AG20443 (cell line): ENCODE results near the gene RASGRP4.
A peak's percentile ranks its signal among the peaks of the same experiment; 100 is the strongest.
"Not testable (repeated sequence)": the region's sequence is repeated elsewhere in the genome, so short reads cannot be mapped to it uniquely, and the experiment has no call there.

Source experiments
- DNase-seq: peaks from one replicate; pipeline ENCODE4 v3.0.0; 2012; ENCODE audit warnings: low spot score, mixed read lengths

The RASGRP4 gene

DNA sequence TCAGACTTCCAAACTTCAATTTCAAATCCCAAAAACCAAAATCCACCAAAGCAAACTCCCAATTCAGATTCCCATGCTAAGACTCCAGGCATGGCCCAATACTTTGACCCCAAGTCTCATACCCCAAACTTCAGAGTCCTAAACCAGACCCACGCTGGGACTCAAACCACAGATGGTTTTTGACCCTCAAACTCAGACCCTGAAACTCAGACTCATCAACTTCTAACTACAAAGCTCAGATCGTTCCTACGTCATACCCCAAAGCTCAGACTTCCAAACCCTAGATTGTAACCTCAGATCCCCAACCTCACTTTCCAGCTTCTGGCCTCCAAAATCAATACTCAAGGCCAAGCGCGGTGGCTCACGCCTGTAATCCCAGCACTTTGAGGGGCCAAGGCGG, 19.3 kb upstream of the RASGRP4 start:
- no peak for DNase-seq

DNA sequence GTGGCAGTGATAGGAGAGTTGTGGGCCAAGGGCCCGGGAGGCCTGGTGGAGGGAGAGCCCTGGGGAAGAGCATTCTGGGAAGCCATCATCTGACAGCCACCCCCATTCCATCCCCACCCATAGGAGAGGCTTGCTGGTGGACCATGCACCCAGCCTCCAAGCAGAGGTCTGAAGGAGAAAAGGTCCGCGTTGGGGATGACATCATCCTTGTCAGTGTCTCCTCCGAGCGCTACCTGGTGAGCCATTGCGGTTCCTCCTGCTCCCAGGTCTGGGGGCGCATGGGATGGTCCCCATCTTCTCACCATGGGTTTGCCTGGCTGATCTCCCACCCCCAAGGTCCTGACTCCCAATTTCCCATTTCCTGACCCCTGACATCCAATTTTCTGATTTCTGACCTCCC, 18.0 kb upstream of the RASGRP4 start:
- no peak for DNase-seq

DNA sequence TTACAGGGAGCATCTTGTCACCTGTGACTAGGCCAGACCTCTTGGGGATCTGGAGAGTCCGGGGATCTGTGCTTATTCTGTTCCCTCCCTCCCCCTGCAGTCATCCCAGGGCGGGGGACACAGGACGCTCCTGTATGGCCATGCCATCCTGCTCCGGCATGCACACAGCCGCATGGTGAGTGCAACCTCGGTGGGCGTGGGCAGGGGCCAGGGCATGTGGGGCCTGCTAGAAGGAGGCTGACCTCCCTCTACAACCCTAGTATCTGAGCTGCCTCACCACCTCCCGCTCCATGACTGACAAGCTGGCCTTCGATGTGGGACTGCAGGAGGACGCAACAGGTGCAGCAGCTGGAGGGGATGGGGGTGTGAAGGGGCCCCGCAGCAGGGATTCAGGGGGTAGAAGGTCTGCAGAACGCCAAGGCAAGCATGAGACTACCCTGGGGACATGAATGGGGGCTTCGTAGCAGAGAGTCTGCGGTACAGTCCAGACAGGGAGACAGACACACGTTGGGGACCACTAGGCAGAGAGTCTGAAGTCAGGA, 17.5 kb upstream of the RASGRP4 start:
- no peak for DNase-seq

DNA sequence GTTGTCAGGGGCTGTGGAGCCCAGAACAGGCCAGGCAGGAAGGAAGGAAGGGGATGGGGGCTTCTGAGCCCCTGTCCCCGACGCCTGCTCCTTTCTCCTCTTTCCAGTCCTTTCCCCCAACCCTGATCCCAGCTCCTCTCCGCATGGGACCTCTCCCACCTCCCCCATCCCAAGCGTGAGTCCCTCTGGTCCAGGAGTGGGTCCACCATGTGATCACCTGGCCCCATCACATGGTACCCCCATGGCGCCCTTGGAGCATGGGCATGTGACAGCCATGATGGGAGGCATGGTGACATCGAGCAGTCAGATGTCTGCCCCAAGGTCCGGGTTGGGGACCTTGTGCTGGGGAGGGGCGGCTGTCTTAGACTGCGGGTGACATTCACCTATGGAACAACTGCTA, 16.7 kb upstream of the RASGRP4 start:
- DNase-seq = no peak

DNA sequence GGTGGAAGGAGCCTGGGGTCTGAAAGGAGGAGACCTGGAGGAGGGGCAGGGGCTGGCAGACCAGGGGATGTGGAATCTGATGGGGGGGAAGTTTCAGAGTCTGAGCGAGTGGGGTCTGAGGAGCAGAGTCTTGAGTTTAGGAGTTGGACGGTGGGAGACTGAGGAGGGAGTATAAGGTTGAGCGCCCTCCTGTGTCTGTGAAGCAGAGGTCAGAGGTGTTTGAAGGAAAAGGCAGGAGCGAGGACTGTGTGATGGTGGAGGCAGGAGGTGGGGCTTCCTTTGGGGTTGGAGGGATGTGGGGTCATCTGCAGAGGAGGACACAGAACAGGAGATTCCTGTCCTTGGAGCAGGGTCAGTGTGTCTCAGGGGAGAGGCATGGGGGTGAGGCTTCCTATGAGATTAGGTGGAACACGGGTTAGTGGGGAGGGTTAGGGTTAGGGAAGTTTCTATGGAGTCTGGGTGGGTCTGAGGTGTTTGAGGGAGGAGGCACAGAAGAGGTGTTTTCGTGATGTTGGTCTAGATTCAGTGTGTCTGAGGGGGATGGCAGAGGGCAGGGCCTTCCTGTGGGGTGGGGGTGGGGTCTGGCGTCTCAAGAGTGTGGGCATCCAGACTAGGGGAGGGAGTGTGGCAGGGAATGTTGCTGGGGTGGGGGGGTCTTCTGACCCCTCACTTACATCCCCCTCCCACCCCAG, 15.8 kb upstream of the RASGRP4 start:
- no peak for DNase-seq

DNA sequence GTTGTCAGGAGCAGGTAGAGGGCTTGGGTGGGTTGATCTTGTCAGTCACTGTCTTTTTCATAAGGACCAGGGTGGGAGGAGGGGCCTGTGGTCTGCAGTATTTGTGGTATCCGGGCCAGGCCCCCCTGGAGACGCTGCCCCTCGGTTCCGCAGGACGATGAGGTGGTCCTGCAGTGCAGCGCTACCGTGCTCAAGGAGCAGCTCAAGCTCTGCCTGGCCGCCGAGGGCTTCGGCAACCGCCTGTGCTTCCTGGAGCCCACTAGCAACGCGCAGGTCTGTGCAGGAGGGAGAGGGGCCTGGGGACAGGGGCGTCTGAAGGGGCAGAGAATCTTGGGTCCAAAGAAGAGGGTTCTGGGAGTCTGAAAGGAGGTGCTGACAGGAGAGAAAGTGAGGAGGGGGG, 14.6 kb upstream of the RASGRP4 start:
- DNase-seq = no peak

DNA sequence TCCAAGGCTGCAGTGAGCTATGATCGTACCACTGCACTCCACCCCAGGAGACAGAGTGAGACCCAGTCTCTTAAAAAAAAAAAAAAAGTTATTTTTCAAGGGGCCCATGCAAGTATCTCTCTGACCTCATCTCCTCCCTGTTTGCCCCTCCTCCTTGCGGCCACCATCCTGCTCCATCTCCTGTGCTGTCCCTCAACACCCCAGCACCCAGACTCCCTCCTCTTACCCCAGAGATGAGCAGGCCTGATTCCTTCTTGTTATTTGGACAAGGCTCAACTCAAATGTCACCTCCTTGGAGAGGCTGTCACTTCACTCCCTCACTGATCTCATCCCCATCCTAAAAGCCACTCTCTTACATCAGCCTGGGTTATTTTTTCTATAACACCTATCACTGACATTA, 11.9 kb upstream of the RASGRP4 start:
- no peak for DNase-seq

DNA sequence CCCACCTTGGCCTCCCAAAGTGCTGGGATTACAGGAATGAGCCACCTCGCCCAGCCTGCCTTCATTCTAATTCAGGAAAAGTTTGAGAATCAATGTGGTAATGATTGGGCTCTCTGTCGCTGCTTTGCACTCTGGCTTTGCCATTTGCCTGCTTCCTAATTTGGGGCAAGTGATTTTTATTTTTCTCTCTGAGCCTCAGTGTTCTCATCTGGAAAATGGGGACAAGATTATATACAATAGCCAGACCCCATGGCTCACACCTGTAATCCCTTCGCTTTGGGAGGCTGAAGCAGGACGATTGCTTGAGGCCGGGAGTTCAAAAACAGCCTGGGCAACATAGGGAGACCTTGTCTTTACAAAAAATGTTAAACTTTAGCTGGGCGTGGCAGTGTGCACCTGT, 11.3 kb upstream of the RASGRP4 start:
- no peak for DNase-seq

DNA sequence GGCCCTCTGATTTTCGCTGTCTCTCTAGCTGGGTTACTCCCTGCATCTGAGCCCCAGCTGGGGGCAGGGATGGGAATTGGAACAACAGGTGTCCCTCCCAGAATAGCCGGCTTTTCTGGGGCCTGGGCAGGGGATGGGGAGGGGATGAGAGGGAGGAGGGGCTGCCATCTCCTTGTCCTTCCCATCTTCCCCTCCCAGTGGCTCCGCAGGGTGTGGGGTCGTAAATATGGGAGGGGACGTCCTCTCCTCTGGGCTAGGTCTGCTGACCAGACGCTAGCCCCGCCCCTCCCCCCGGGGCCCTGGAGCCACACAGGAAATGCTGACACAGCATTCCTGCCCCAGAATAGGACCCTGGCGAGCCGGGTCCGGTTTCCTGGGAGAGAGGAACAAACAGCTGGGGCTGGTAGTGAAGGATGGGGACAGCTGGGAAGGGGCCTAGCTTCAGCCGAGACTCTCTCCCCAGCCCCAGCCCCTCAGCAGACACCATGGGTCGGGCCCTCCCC, 8.6 kb upstream of the RASGRP4 start:
- DNase-seq = no peak

DNA sequence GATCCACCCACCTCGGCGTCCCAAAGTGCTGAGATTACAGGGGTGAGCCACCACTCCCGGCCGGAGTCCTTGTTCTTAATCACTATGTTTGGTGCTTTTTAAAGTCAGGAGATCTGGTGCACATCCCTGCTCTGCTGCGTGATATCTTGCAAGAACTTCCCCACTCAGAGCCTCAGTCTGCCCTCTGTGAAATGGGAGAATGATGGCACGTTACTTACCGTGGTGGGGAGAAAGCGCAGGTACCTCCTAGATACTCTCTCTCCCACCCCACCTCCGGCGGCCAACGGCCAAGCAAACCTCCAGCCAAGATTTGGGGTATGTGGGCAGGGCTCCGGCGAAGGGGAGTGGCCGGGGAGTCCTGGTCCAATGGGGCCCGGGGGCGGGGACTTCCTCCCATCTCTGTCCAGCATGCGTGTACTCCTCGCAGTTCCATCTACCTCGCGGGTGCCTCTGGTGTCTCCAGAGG, 7.3 kb upstream of the RASGRP4 start, which contains the start of gene RYR1:
TSS of gene RYR1 (plus strand) at position 424 of the 466 bp plus-strand sequence. CDS start 139 bp downstream, outside the sequence.
- DNase-seq = peak; percentile 83

DNA sequence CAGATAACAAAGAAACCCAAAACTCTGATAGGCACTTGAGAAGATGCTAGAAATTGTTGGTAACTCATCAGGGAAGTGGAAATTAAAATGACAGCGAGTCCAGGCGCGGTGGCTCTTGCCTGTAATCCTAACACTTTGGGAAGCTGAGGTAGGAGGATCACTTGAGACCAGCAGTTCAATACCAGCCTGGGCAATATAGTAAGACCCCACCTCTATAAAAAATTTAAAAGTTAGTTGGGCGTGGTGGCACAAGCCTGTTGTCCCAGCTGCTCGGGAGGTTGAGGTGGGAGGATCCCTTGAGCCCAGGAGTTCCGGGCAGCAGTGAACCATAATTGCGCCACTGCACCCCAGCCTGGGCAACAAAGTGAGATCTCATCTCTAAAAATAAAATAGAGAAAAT, 4.9 kb upstream of the RASGRP4 start:
- no peak for DNase-seq

DNA sequence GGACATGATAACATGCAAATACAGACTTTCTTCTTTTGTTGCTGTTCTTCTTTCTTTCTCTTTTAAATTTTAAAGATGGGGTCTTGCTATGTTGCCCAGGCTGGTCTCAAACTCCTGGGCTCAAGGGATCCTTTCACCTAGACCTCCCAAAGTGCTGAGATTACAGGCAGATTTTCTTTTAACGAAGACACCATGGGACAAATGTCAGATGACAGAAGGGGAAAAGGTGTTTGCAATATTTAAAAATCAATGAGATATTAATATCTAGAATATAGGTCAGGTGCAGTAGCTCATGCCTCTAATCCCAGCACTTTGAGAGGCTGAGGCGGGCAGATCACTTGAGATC, 3.8 kb upstream of the RASGRP4 start:
- DNase-seq = no peak

DNA sequence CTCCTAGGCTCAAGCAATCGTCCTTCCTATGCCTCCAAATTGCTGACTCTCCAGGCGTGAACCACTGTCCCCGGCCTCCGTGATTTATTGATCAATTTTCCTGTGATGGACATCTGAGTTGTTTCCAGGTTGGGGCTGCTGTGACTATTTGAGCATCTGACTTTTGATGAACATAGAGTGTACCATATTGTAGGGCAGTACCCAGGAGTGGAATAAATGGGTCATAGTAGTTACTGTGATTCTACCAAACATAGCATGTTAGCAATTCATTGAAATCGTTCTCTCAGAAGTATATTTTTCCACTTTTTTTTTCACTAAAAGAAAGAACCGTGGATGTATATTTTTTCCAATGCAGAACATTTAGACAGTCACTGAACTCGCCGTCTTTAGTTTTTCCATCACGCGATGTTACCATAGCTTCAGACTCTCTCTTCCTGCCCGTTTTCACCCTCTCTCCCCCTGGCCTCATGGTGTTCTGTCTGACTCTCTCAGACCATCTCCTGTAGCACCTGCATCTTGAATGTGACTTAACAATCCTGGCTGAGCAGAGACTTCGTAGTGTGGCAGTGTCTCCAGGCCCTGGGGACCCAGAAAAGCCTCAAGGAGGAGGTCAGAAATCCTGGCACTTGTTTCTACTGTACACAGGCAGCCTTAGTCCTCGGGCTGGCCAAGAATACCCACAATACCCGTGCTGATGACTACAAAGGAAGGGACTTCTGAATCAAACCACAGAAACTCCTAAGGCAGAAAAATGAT, 3.2 kb upstream of the RASGRP4 start:
- no peak for DNase-seq

DNA sequence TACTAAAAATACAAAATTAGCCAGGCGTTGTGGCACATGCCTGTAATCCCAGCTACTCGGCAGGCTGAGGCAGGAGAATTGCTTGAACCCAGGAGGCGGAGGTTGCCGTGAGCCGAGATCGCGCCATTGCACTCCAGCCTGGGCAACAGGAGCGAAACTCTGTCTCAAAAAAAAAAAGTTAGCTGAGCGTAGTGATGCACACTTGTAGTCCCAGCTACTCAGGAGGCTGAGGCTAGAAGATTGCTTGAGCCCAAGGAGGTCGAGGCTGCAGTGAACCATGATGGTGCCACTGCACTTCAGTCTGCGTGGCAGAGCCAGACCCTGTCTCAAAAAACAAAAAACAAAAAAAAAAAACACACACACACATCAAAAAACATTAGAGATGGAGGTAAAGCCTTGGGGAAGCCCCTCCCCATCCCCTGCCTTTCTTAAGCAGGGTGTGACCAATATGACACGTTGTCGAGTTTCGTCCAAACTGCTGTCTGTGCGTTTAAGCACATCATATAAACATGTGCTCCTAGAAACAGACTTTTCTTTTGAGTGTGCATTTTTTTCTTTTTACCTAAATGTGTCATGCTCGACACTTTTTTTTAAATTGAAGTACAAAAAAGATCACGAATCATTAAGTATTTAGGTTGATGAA, 1.1 kb upstream of the RASGRP4 start:
- not testable (repeated sequence) for DNase-seq

DNA sequence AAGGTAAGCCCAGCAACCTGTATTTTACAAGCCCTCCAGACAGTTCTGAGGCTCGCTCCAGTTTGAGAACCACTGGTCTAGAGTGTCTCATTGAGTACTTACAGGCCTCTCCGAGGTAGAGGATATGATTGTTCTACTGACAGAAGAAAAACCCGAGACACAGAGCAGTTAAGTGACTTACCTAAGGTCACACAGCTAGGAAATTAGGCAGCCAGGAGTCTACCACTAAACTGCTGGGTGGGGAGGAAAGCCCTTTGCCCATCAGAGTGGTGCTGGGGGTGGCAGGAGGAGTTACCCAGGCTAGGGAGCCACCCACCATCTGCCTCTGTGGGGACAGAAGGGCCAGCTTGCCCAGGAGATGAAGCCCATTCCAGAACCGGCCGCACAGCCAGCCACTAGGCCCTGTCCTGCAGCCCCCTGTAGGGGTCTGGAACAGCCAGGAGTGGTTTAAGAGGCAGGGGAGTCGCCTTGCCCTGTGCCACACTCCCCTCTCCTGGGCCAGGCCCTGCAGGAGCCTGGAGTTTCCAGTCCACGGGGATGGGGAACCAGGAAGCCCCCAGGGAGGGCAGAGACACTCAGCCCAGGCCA, 703 bp downstream of the RASGRP4 start:
- DNase-seq = no peak

DNA sequence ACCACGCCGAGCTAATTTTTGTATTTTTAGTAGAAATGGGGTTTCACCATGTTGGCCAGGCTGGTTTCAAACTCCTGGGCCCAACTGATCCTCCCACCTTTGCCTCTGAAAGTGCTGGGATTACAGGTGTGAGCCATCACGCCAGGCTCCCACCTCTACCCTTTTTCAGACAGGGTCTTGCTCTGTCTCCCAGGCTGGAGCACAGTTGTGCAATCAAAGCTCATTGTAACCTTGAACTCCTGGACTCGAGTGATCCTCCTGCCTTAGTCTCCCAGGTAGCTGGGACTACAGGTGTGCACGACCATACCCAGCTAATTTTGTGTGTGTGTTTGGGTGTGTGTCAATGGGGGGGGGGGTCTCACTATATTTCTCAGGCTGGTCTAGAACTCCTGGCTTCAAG, 1.7 kb downstream of the RASGRP4 start:
- no peak for DNase-seq

DNA sequence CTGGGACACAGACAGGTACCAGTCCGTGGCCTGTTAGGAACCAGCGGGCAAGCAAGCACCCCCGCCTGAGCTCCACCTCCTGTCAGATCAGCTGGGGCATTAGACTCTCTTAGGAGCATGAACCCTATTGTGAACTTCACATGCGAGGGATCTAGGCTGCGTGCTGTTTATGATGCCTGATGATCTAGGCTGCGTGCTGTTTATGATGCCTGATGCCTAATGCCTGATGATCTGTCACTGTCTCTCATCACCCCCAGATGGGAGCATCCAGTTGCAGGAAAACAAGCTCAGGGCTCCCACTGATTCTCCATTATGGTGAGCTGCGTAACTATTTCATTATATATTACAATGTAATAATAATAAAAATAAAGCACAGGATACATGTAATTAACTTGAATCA, 3.6 kb downstream of the RASGRP4 start:
- no peak for DNase-seq

DNA sequence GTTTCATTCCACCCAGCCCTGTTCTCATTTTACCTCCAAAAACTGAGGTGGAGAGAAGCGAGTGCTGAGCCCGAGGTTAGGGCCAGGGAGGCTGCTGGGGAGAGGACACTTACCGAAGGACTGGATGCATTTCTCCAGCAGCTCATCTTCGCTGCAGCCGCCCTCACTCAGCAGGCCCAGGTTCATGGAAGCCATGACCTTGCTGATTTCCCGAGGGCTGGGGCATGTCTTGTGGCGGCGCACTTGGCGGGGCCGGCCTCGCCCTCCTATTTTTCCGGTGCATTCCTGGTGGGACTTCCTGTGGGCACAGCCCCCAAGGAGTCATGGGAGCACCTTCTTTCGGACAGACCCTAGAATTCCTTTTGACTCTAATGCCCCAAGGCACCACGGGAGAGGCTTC, 4.2 kb downstream of the RASGRP4 start:
- no peak for DNase-seq

DNA sequence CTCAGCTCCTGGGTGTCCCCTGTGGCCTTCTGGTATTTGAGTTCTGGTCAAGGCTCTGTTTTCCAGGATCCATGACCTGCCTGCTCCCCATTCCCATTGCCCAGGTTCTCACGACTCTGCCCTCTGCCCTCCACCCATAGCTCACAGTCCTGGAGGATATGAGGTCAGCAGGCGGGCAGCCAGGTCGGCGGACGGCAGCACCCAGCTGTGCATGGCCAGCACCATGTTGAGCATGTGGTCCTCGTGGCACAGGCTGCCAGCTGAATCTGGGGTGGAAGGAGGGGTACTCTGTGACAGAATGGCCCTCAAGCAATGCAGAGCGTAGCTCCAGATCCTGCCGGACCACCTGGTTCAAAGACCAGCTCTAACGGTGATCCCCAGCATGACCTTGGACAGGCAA, 5.1 kb downstream of the RASGRP4 start:
- no peak for DNase-seq

DNA sequence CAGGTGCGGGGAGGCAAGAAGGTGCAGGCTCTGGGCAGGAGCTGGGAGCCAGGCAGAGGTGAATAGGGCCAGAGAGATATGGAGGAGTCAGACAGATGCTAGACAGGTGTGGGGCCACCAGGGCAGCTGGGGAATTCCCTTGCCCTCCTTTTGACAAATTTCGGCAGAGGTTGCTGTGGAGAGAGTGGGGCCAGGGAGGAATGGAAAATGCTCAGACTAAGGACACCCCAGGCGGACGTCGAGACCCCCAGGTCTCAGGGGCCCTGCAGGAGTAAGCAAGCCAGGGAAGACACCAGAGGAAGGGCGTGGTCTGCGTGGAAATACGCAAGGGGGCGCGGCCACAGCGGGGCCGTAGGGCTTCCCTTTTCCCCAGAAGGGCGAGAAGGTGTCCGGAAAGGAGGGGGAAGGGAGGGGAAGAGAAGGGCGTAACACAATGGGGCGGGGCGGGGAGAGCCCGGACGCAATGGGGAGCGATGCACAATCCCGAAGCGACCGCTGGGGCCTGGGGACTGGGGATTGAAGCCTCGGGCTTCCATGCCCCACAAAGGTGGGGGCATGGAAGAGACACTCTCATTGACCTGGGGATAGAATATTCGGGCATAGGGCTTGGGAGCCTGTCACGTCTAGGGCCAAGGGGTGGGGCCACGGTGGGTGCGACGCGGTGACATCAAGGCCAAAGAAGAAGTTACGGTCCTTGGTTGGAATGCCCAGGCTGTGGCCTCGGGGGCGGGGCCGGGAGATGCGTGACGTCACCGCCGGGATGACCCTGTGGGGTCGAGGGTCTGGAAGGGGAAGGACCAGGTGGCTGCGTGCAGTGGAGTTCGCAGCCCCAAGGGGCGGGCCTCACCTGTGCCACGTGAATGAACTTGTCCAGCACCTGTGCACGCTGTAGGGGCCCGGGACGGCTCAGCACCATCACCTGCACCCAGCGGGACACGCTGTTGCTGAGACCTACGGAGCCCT, 8.2 kb downstream of the RASGRP4 start:
- peak; percentile 59 for DNase-seq

DNA sequence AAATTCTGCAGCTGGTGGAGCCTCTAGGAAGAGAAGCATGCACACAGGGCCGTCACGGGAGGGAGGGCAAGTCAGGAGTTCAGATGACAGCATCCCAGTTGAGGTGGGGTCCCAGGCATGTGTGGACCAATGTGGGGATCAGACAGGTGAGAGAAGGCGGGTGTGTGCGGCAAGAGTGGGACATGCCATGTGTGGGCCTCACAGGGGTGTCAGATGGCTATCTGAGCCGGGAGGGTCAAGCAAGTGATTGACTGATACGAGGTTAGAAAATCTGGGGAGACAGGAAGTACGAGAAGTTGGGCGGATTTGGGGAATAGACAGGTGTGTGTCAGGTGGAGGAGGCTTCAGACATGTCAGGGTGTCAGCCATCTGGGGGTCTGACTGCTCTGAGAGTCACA, 8.9 kb downstream of the RASGRP4 start:
- no peak for DNase-seq
